CD4-positive, alpha-beta T cell (primary cell): Measurements from ENCODE around the gene PPP1R3F. TPM values are rescaled to one million over a fixed set of nuclear protein-coding genes. Genes with fewer than 3 reads are reported as not detected.
A peak's percentile ranks its signal among the peaks of the same experiment; 100 is the strongest.

Experiments used
- ATAC-seq: fragments of 200-7000 bp; cut with Tn5 transposase; one replicate; pipeline ENCODE4 v1.10.0; 2022; ENCODE audit warnings: mild to moderate bottlenecking; ENCODE audit not compliant: poor library complexity
- CTCF ChIA-PET: fragments of 350-600 bp; sonication (Branson Sonifier 250); formaldehyde crosslinking; loops from one replicate; lab custom pipeline; 2021; ENCODE audit warnings: antibody characterized with exemption, inconsistent platforms; lab: Charles Lee
- POLR2A ChIA-PET: fragments of 350-600 bp; sonication (Branson Sonifier 250); formaldehyde crosslinking; loops from one replicate; lab custom pipeline; 2021; ENCODE audit warnings: antibody characterized with exemption, inconsistent platforms; lab: Charles Lee
- DNase-seq, 14 experiments: peaks; one replicate each; pipeline ENCODE4 v3.0.0-alpha.2; 2013 to 2020; ENCODE audit warnings: mixed read lengths in 2 of 14
- H3K27ac ChIP-seq, 2 donors: one replicate each; pipeline versions ENCODE4 v1.5.1 to v1.7.0; 2013; ENCODE audit warnings: low read length in 2 of 2, low read depth in 1 of 2, mild to moderate bottlenecking in 1 of 2
- H3K27me3 ChIP-seq, 2 experiments: 1 replicate in 1 of 2; 2 replicates in 1 of 2; pipeline versions ENCODE4 v1.6.1 to v1.7.0; 2013; ENCODE audit warnings: low read length in 2 of 2, control low read depth in 1 of 2, mild to moderate bottlenecking in 1 of 2, moderate library complexity in 1 of 2; ENCODE audit not compliant: insufficient read depth in 2 of 2, control insufficient read depth in 1 of 2
- H3K36me3 ChIP-seq: one replicate; pipeline ENCODE4 v1.6.1; 2013; ENCODE audit warnings: low read length, control low read depth; ENCODE audit not compliant: insufficient read depth
- H3K4me1 ChIP-seq: one replicate; pipeline ENCODE4 v1.6.1; 2013; ENCODE audit warnings: low read length, control low read depth; ENCODE audit not compliant: insufficient read depth
- H3K4me3 ChIP-seq: one replicate; pipeline ENCODE4 v1.5.1; 2013; ENCODE audit warnings: mild to moderate bottlenecking, low read length, moderate library complexity
- H3K9me3 ChIP-seq, 2 experiments: 1 replicate in 1 of 2; 2 replicates in 1 of 2; pipeline versions ENCODE4 v1.6.1 to v1.7.0; 2013; ENCODE audit warnings: low read length in 2 of 2, mild to moderate bottlenecking in 2 of 2, control low read depth in 1 of 2, moderate library complexity in 1 of 2; ENCODE audit not compliant: control insufficient read depth in 1 of 2, insufficient read depth in 1 of 2
- H3K27ac Mint-ChIP-seq: one replicate; pipeline ENCODE4 v1.8.0; 2020; ENCODE audit warnings: mixed read lengths
- H3K27me3 Mint-ChIP-seq: one replicate; pipeline ENCODE4 v1.8.0; 2021; ENCODE audit warnings: mixed read lengths
- H3K36me3 Mint-ChIP-seq: one replicate; pipeline ENCODE4 v1.8.0; 2021; ENCODE audit warnings: low read depth, mixed read lengths
- H3K4me1 Mint-ChIP-seq: one replicate; pipeline ENCODE4 v1.8.0; 2021; ENCODE audit warnings: low read depth, mixed read lengths
- H3K4me3 Mint-ChIP-seq: one replicate; pipeline ENCODE4 v1.8.0; 2020; ENCODE audit warnings: mild to moderate bottlenecking, mixed read lengths
- H3K9me3 Mint-ChIP-seq: one replicate; pipeline ENCODE4 v1.8.0; 2020; ENCODE audit warnings: mixed read lengths
- intact Hi-C, 2 experiments: fragments of 100-400 bp; cut with DNase I in 1 of 2; cut with micrococcal nuclease in 1 of 2; formaldehyde crosslinking; loops; one replicate each; pipeline versions ENCODE4 v1.15.1 to v1.9.0; 2023 to 2025; cut with DNase I, micrococcal nuclease
- total RNA-seq, 174 experiments: library from RNA in 2 of 174; stranded (reverse) in 2 of 174; gene quantifications; one replicate each; pipeline ENCODE4 v1.2.3 and lab custom pipeline; 2021 to 2026
- TF ChIP-seq, protein P1 (sequence below): fragments of 200-600 bp; IDR thresholded peaks from one replicate; pipeline ENCODE4 v1.8.0; 2022; ENCODE audit warnings: antibody characterized with exemption, mild to moderate bottlenecking

Gene PPP1R3F
- total RNA-seq, 2 experiments from 2014 or later, result 8.5 to 9.1 TPM

DNA sequence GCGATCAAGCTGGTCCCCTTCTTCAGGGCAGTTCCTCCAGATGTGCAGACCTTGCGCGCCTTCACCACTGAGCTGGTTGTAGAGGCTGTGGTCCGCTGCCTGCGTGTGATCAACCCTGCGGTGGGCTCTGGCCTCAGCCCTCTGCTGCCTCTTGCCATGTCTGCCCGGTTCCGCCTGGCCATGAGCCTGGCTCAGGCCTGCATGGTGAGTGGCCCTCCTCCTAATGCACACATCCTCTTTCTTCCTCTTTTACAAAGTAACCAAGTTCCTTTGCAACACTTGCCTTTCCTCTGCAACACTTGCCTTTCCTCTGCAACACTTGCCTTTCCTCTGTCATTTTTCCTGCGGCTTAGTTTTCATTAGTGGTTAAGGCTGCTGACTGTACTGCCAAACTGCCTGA, 32.5 kb upstream of the PPP1R3F start:
- TF ChIP-seq, protein P1, sequence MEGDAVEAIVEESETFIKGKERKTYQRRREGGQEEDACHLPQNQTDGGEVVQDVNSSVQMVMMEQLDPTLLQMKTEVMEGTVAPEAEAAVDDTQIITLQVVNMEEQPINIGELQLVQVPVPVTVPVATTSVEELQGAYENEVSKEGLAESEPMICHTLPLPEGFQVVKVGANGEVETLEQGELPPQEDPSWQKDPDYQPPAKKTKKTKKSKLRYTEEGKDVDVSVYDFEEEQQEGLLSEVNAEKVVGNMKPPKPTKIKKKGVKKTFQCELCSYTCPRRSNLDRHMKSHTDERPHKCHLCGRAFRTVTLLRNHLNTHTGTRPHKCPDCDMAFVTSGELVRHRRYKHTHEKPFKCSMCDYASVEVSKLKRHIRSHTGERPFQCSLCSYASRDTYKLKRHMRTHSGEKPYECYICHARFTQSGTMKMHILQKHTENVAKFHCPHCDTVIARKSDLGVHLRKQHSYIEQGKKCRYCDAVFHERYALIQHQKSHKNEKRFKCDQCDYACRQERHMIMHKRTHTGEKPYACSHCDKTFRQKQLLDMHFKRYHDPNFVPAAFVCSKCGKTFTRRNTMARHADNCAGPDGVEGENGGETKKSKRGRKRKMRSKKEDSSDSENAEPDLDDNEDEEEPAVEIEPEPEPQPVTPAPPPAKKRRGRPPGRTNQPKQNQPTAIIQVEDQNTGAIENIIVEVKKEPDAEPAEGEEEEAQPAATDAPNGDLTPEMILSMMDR, result no peak
- Mint-ChIP-seq H3K27ac (peak overlapping the region; percentile 91), H3K36me3 (peaks cover 28% of the 10 kb centered on the region), H3K4me3 (peak overlapping the region; percentile 80), H3K9me3 (no peaks in the 10 kb centered on the region), H3K27me3 (no peaks in the 10 kb centered on the region), H3K4me1 (peaks cover 34% of the 10 kb centered on the region)
- intact Hi-C loops, result no loop called here
- ATAC-seq (no peak), DNase-seq (peak in 2 of 14 experiments; percentile 27 to 35)
- peaks cover 12% of the 10 kb centered on the region for H3K36me3 ChIP-seq
- no peak overlapping the region for H3K27ac ChIP-seq
- H3K27me3 ChIP-seq, result no peaks in the 10 kb centered on the region
- POLR2A ChIA-PET, result interaction anchor here (2.6 kb wide), 1 partner anchor 32 kb away, joined by 18 read pairs; the partner anchor contains the start of gene PPP1R3F
- no peak overlapping the region for H3K4me3 ChIP-seq
- CTCF ChIA-PET, result interaction anchor here (1.0 kb wide), 1 partner anchor 73 kb away, joined by 3 read pairs; no protein-coding TSS in a partner anchor
- no peaks in the 10 kb centered on the region for H3K9me3 ChIP-seq
- peaks cover 35% of the 10 kb centered on the region for H3K4me1 ChIP-seq

DNA sequence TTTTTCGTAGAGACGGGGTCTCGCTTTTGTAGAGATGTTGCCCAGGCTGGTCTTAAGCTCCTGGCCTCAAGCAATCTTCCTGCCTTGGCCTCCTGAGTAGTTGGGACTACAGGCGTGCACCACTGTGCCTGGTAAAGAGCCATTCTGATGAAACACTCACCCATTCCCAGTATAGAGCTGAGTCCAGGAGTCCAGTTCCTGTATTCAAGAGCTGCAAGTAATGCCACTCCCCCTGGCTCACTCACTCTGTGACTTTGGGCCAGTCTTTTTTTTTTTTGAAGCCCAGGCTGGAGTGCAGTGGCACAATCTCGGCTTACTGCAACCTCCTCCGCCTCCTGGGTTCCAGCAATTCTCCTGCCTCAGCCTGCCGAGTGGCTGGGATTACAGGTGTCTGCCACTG, 30.9 kb upstream of the PPP1R3F start:
- H3K4me3 ChIP-seq, result no peak overlapping the region
- Mint-ChIP-seq H3K36me3 (peaks cover 39% of the 10 kb centered on the region), H3K9me3 (no peaks in the 10 kb centered on the region), H3K27ac (no peak overlapping the region), H3K27me3 (no peaks in the 10 kb centered on the region), H3K4me3 (no peak overlapping the region), H3K4me1 (peaks cover 34% of the 10 kb centered on the region)
- peaks cover 35% of the 10 kb centered on the region for H3K4me1 ChIP-seq
- POLR2A ChIA-PET, result interaction anchor here (1.2 to 1.3 kb wide), 2 partner anchors 8 to 30 kb away, joined by 3 to 5 read pairs; no protein-coding TSS in a partner anchor
- H3K36me3 ChIP-seq, result peaks cover 27% of the 10 kb centered on the region
- ATAC-seq, result no peak
- DNase-seq, result no peak
- H3K27me3 ChIP-seq, result no peaks in the 10 kb centered on the region
- H3K27ac ChIP-seq, result no peak overlapping the region
- H3K9me3 ChIP-seq, result no peaks in the 10 kb centered on the region
- TF ChIP-seq, protein P1, result no peak
- intact Hi-C loops, result no loop called here
- CTCF ChIA-PET, result no interaction called here

DNA sequence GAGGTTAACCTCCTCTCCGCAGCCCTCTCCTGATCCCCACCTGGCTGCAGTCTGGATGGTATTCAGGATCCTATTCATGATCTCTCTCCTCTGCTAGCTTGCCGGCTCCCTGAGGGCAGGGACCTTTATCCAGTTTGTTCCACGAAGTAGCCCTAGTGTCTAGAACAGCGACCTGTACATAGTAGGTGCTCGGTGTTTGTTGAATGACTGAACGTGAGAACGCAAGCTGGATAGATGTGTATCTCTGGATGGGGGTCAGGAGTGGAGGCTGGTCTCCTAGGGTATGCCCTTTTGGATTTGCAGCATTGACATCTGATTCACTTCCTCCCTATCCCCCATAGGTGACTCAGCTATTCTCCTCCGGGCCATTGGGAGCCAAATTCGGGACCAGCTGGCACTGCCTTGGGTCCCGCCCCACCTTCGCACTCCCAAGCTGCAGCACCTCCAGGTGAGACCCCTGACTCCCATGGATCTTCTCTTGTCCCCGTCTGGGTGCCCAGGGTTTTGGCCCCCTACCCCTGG, 27.0 kb upstream of the PPP1R3F start:
- Mint-ChIP-seq H3K27ac (no peak overlapping the region), H3K9me3 (no peaks in the 10 kb centered on the region), H3K36me3 (peaks cover 60% of the 10 kb centered on the region), H3K4me1 (peaks cover 15% of the 10 kb centered on the region), H3K4me3 (no peak overlapping the region), H3K27me3 (no peaks in the 10 kb centered on the region)
- Histone ChIP-seq H3K27ac (no peak overlapping the region), H3K27me3 (no peaks in the 10 kb centered on the region), H3K4me3 (no peak overlapping the region), H3K36me3 (peaks cover 42% of the 10 kb centered on the region), H3K9me3 (no peaks in the 10 kb centered on the region), H3K4me1 (peaks cover 13% of the 10 kb centered on the region)
- ChIA-PET POLR2A (no interaction called here), CTCF (no interaction called here)
- no peak for ATAC-seq
- DNase-seq, result no peak
- intact Hi-C loops, result no loop called here
- TF ChIP-seq, protein P1, result no peak
